K562 (cell line): Measurements from ENCODE around the gene PDCL3. TPM values are rescaled to one million over a fixed set of nuclear protein-coding genes. Genes with fewer than 3 reads are reported as not detected.

ENCODE experiments used
- BRCA1 ChIP-seq, 2 experiments: fragments of 450-650 bp in 1 of 2; sonication (generic) in 1 of 2; formaldehyde crosslinking in 1 of 2; IDR thresholded peaks; 2 replicates each; pipeline versions ENCODE4 v1.5.0 to v1.6.1; 2017 to 2020; ENCODE audit warnings: mild to moderate bottlenecking in 1 of 2, missing genetic modification reagents in 1 of 2
- CXXC5 ChIP-seq: fragments of 250-450 bp; sonication (Bioruptor Pico); IDR thresholded peaks from 2 replicates; pipeline ENCODE4 v1.8.0; 2022; ENCODE audit warnings: inconsistent platforms, mild to moderate bottlenecking, moderate library complexity
- KLF1 ChIP-seq: fragments of 450-650 bp; IDR thresholded peaks from 2 replicates; pipeline ENCODE4 v1.6.1; 2016; ENCODE audit warnings: missing genetic modification characterization, missing compliant biosample characterization
- STAT5A ChIP-seq: IDR thresholded peaks from 2 replicates; pipeline ENCODE4 v1.6.1; 2012; ENCODE audit warnings: low read length, inconsistent platforms, borderline replicate concordance
- U2AF2 ChIP-seq: fragments of 200-400 bp; formaldehyde crosslinking; optimal IDR thresholded peaks from 2 replicates; pipeline ENCODE3; 2017; ENCODE audit warnings: low read depth, mild to moderate bottlenecking, low read length
- YY1 ChIP-seq, 3 experiments: IDR thresholded peaks; 2 replicates each; pipeline ENCODE4 v1.6.1; 2011; ENCODE audit warnings: low read length in 2 of 3, mild to moderate bottlenecking in 2 of 3, moderate library complexity in 2 of 3, borderline replicate concordance in 1 of 3, control low read depth in 1 of 3, low read depth in 1 of 3; ENCODE audit not compliant: insufficient read depth in 3 of 3, insufficient replicate concordance in 2 of 3, control insufficient read depth in 1 of 3, insufficient read length in 1 of 3; ENCODE audit errors: extremely low read depth in 1 of 3
- ZNF766 ChIP-seq: fragments of 200-800 bp; sonication (Bioruptor generic); conservative IDR thresholded peaks from 2 replicates; pipeline ENCODE4 v1.6.1; 2016; ENCODE audit warnings: missing genetic modification characterization, missing compliant biosample characterization
- polyA plus RNA-seq, 8 experiments: library from polyadenylated mRNA; depleted of rRNA in 4 of 8; stranded (reverse) in 5 of 8; unstranded in 3 of 8; fragments of >200 nt; fragmentation: Nextera tagmentation in 2 of 8; fragmentation: Illumina TruSeq in 1 of 8; extraction: Ambion mirVana in 2 of 8; extraction: Trizol in 1 of 8; gene quantifications; 2 replicates each; pipeline versions ENCODE4 v1.2.1 to v1.2.3, GENCODE V29; 2011 to 2014; ENCODE audit warnings: inconsistent platforms in 1 of 8, missing spikeins in 1 of 8
- total RNA-seq, 7 experiments: library from RNA; depleted of rRNA in 6 of 7; stranded (reverse); fragments of >200 nt in 6 of 7; fragmentation: Illumina TruSeq in 2 of 7; extraction: Trizol in 2 of 7; gene quantifications; 2 replicates each; pipeline versions ENCODE4 v1.2.1 to v1.2.3, GENCODE V29; 2011 to 2021; ENCODE audit warnings: low replicate concordance in 1 of 7
- TF ChIP-seq, protein P1 (sequence below), 2 experiments: fragments of 450-650 bp; formaldehyde crosslinking in 1 of 2; IDR thresholded peaks; 2 replicates each; pipeline versions ENCODE4 v1.4.0 to v1.6.1; 2014 to 2020; ENCODE audit warnings: mild to moderate bottlenecking in 2 of 2, borderline replicate concordance in 1 of 2, low read depth in 1 of 2
- TF ChIP-seq, protein P2 (sequence below): fragments of 250-450 bp; sonication (Bioruptor Pico); IDR thresholded peaks from 2 replicates; pipeline ENCODE4 v1.4.0; 2020; ENCODE audit warnings: mild to moderate bottlenecking
- TF ChIP-seq, protein P3 (sequence below), 2 experiments: fragments of 150-350 bp in 1 of 2; IDR thresholded peaks; 2 replicates each; pipeline ENCODE4 v1.6.1; 2012 to 2016; ENCODE audit warnings: low read depth in 2 of 2, low read length in 2 of 2, mild to moderate bottlenecking in 1 of 2, moderate library complexity in 1 of 2
- TF ChIP-seq, protein P4 (sequence below): fragments of 250-450 bp; sonication (Bioruptor Pico); IDR thresholded peaks from 2 replicates; pipeline ENCODE4 v1.8.0; 2022; ENCODE audit warnings: moderate library complexity, mild to moderate bottlenecking, inconsistent platforms

PDCL3 gene
- total and polyA plus RNA-seq, 9 of the 15 experiments (the other 6 are each of a cell fraction or from before 2014, with no cell fraction given), result 16.6 to 76.7 (median 26.9) TPM

DNA sequence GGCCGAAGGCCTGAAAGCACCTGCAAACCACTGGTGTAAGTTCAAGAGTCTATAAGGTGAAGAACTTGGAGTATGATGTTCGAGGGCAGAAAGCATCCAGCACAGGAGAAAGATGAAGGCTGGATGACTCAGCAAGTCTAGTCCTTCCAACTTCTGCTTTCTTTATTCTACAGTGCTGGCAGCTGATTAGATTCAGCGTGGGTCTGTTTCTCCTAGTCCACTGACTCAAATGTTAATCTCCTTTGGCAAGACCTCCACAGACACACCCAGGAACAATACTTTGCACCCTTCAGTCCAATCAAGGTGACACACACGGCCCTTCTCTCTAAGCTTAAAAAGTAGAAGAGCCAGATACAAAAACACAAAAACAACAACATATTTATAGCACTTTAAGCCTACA is 49.1 kb upstream of the PDCL3 start (continued):
- TF ChIP-seq, protein P1, sequence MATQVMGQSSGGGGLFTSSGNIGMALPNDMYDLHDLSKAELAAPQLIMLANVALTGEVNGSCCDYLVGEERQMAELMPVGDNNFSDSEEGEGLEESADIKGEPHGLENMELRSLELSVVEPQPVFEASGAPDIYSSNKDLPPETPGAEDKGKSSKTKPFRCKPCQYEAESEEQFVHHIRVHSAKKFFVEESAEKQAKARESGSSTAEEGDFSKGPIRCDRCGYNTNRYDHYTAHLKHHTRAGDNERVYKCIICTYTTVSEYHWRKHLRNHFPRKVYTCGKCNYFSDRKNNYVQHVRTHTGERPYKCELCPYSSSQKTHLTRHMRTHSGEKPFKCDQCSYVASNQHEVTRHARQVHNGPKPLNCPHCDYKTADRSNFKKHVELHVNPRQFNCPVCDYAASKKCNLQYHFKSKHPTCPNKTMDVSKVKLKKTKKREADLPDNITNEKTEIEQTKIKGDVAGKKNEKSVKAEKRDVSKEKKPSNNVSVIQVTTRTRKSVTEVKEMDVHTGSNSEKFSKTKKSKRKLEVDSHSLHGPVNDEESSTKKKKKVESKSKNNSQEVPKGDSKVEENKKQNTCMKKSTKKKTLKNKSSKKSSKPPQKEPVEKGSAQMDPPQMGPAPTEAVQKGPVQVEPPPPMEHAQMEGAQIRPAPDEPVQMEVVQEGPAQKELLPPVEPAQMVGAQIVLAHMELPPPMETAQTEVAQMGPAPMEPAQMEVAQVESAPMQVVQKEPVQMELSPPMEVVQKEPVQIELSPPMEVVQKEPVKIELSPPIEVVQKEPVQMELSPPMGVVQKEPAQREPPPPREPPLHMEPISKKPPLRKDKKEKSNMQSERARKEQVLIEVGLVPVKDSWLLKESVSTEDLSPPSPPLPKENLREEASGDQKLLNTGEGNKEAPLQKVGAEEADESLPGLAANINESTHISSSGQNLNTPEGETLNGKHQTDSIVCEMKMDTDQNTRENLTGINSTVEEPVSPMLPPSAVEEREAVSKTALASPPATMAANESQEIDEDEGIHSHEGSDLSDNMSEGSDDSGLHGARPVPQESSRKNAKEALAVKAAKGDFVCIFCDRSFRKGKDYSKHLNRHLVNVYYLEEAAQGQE (IDR thresholded peaks at IDR 0.05; ENCODE audit: borderline replicate concordance), result 0 out of 2 replicates have a peak, but pooled peaks have one; percentile 24
- TF ChIP-seq, protein P1 (CRISPR knock-in tag; IDR thresholded peaks at IDR 0.05; ENCODE audit: low read depth), result no peak
- TF ChIP-seq, protein P2, sequence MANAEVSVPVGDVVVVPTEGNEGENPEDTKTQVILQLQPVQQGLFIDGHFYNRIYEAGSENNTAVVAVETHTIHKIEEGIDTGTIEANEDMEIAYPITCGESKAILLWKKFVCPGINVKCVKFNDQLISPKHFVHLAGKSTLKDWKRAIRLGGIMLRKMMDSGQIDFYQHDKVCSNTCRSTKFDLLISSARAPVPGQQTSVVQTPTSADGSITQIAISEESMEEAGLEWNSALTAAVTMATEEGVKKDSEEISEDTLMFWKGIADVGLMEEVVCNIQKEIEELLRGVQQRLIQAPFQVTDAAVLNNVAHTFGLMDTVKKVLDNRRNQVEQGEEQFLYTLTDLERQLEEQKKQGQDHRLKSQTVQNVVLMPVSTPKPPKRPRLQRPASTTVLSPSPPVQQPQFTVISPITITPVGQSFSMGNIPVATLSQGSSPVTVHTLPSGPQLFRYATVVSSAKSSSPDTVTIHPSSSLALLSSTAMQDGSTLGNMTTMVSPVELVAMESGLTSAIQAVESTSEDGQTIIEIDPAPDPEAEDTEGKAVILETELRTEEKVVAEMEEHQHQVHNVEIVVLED (CRISPR knock-in tag), result no peak
- TF ChIP-seq BRCA1 (IDR thresholded peaks at IDR 0.05) (no peak), BRCA1 (CRISPR knock-in tag; IDR thresholded peaks at IDR 0.05) (no peak), YY1 (IDR thresholded peaks at IDR 0.05; ENCODE audit: borderline replicate concordance in 1 of 3, control insufficient read depth in 1 of 3, extremely low read depth in 1 of 3, insufficient read depth in 3 of 3, insufficient read length in 1 of 3, insufficient replicate concordance in 2 of 3, low read depth in 1 of 3, low read length in 2 of 3) (peak in 1 of 3 experiments; percentile 30), ZNF766 (0 out of 2 replicates have a peak, but pooled peaks have one; percentile 32), U2AF2 (no peak), CXXC5 (CRISPR knock-in tag) (peak; percentile 34; the same call in 1 of the 2 replicates), KLF1 (tag) (no peak; the same call in 1 of the 2 replicates), STAT5A (peak; percentile 75)
- TF ChIP-seq, protein P3, sequence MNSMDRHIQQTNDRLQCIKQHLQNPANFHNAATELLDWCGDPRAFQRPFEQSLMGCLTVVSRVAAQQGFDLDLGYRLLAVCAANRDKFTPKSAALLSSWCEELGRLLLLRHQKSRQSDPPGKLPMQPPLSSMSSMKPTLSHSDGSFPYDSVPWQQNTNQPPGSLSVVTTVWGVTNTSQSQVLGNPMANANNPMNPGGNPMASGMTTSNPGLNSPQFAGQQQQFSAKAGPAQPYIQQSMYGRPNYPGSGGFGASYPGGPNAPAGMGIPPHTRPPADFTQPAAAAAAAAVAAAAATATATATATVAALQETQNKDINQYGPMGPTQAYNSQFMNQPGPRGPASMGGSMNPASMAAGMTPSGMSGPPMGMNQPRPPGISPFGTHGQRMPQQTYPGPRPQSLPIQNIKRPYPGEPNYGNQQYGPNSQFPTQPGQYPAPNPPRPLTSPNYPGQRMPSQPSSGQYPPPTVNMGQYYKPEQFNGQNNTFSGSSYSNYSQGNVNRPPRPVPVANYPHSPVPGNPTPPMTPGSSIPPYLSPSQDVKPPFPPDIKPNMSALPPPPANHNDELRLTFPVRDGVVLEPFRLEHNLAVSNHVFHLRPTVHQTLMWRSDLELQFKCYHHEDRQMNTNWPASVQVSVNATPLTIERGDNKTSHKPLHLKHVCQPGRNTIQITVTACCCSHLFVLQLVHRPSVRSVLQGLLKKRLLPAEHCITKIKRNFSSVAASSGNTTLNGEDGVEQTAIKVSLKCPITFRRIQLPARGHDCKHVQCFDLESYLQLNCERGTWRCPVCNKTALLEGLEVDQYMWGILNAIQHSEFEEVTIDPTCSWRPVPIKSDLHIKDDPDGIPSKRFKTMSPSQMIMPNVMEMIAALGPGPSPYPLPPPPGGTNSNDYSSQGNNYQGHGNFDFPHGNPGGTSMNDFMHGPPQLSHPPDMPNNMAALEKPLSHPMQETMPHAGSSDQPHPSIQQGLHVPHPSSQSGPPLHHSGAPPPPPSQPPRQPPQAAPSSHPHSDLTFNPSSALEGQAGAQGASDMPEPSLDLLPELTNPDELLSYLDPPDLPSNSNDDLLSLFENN (IDR thresholded peaks at IDR 0.05; ENCODE audit: low read depth in 2 of 2, low read length in 2 of 2), result peak in 1 of 2 experiments; percentile 64; a peak in 1 of 4 replicates
- TF ChIP-seq, protein P4, sequence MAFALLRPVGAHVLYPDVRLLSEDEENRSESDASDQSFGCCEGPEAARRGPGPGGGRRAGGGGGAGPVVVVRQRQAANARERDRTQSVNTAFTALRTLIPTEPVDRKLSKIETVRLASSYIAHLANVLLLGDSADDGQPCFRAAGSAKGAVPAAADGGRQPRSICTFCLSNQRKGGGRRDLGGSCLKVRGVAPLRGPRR (CRISPR knock-in tag), result no peak
